Mesendoderm (in vitro differentiated cells): ENCODE data around the gene UFD1.
A peak's percentile ranks its signal among the peaks of the same experiment; 100 is the strongest.

Source experiments
- DNase-seq: peaks from one replicate; pipeline ENCODE4 v3.0.0; 2013
- H2AK5ac ChIP-seq: 2 replicates; pipeline ENCODE4 v1.6.1; 2013; ENCODE audit warnings: low read length, inconsistent platforms
- H2BK120ac ChIP-seq: 2 replicates; pipeline ENCODE4 v1.6.1; 2013; ENCODE audit warnings: low read depth, mild to moderate bottlenecking, low read length, moderate library complexity, mixed read lengths
- H2BK15ac ChIP-seq: replicated peaks from 2 replicates; pipeline ENCODE4 v1.6.1; 2013; ENCODE audit warnings: low read depth, mild to moderate bottlenecking, moderate library complexity
- H2BK5ac ChIP-seq: 2 replicates; pipeline ENCODE4 v1.6.1; 2013; ENCODE audit warnings: low read length, inconsistent platforms
- H3K18ac ChIP-seq: 2 replicates; pipeline ENCODE4 v1.6.1; 2013; ENCODE audit warnings: mild to moderate bottlenecking, low read length, mixed read lengths
- H3K23ac ChIP-seq: one replicate; pipeline ENCODE4 v1.6.1; 2013; ENCODE audit warnings: low read length
- H3K27ac ChIP-seq: 2 replicates; pipeline ENCODE4 v1.5.1; 2013; ENCODE audit warnings: low read depth, mild to moderate bottlenecking, inconsistent platforms, low read length, moderate library complexity
- H3K27me3 ChIP-seq: 2 replicates; pipeline ENCODE4 v1.6.1; 2013; ENCODE audit warnings: low read length, control low read depth, mild to moderate bottlenecking, inconsistent platforms; ENCODE audit not compliant: insufficient read depth, poor library complexity
- H3K36me3 ChIP-seq: 2 replicates; pipeline ENCODE4 v1.6.1; 2013; ENCODE audit warnings: low read length, inconsistent platforms; ENCODE audit not compliant: control insufficient read depth, insufficient read depth
- H3K4ac ChIP-seq: one replicate; pipeline ENCODE4 v1.6.1; 2013; ENCODE audit warnings: low read depth, mild to moderate bottlenecking, low read length, moderate library complexity
- H3K4me1 ChIP-seq: 2 replicates; pipeline ENCODE4 v1.6.1; 2013; ENCODE audit warnings: low read depth, low read length, inconsistent platforms; ENCODE audit not compliant: control insufficient read depth
- H3K4me2 ChIP-seq: 2 replicates; pipeline ENCODE4 v1.6.1; 2013; ENCODE audit warnings: low read length
- H3K4me3 ChIP-seq: 2 replicates; pipeline ENCODE4 v1.5.1; 2013; ENCODE audit warnings: mild to moderate bottlenecking, low read length
- H3K56ac ChIP-seq: one replicate; pipeline ENCODE4 v1.6.1; 2013; ENCODE audit warnings: low read length
- H3K79me1 ChIP-seq: 2 replicates; pipeline ENCODE4 v1.6.1; 2013; ENCODE audit warnings: low read length, inconsistent platforms
- H3K79me2 ChIP-seq: 2 replicates; pipeline ENCODE4 v1.6.1; 2013; ENCODE audit warnings: mild to moderate bottlenecking, low read length; ENCODE audit not compliant: control insufficient read depth, insufficient read depth
- H3K9ac ChIP-seq: 2 replicates; pipeline ENCODE4 v1.6.1; 2013; ENCODE audit warnings: low read length, inconsistent platforms
- H4K5ac ChIP-seq: one replicate; pipeline ENCODE4 v1.6.1; 2013; ENCODE audit warnings: low read length
- H4K8ac ChIP-seq: one replicate; pipeline ENCODE4 v1.6.1; 2013; ENCODE audit warnings: low read depth, mild to moderate bottlenecking, control low read depth, low read length, moderate library complexity
- WGBS: extraction: QIAGEN DNeasy Blood & Tissue Kit; methylation state at CpG from one replicate; pipeline ENCODE4 v1.1.7; 2013; ENCODE audit warnings: low lambda C conversion rate, missing lambda C conversion rate; ENCODE audit not compliant: insufficient coverage; ENCODE audit errors: extremely low coverage; 5-methylcytosine and 5-hydroxymethylcytosine counted together

UFD1 gene

DNA sequence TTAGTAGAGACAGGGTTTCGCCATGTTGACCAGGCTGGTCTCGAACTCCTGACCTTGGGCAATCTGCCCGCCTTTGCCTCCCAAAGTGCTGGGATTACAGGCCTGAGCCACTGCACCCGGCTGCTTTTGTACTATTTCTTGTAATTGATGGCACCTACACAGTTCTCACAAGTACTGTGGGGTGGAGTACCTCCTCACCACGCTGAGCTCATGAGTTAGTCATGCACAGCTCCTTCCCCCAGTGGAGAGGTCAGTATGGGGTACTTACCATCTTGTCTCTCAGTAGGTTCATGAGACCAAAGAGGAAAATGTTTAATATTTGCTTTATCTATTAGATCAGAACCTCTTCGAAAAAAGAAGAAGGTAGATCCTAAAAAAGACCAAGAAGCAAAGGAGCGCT lies 44.6 kb downstream of the UFD1 start:
- no peak overlapping the region for H2AK5ac ChIP-seq
- H3K23ac ChIP-seq: no peak overlapping the region
- H3K4me1 ChIP-seq: peaks cover 4% of the 10 kb centered on the region
- no peaks in the 10 kb centered on the region for H3K27me3 ChIP-seq
- no peak overlapping the region for H2BK120ac ChIP-seq
- H3K79me2 ChIP-seq: peaks cover 18% of the 10 kb centered on the region
- no peak overlapping the region for H3K27ac ChIP-seq
- no peak overlapping the region for H3K9ac ChIP-seq
- H3K4me3 ChIP-seq: no peak overlapping the region
- H3K36me3 ChIP-seq: peaks cover 2% of the 10 kb centered on the region
- DNase-seq: no peak
- H2BK5ac ChIP-seq: no peak overlapping the region
- no peak overlapping the region for H2BK15ac ChIP-seq
- no peak overlapping the region for H4K8ac ChIP-seq
- no peak overlapping the region for H3K4ac ChIP-seq
- H3K79me1 ChIP-seq: peaks cover 8% of the 10 kb centered on the region
- no CpG with 5 or more reads among the region's 7 CpGs for WGBS
- no peak overlapping the region for H3K56ac ChIP-seq
- no peak overlapping the region for H3K18ac ChIP-seq
- no peak overlapping the region for H4K5ac ChIP-seq
- no peak overlapping the region for H3K4me2 ChIP-seq

DNA sequence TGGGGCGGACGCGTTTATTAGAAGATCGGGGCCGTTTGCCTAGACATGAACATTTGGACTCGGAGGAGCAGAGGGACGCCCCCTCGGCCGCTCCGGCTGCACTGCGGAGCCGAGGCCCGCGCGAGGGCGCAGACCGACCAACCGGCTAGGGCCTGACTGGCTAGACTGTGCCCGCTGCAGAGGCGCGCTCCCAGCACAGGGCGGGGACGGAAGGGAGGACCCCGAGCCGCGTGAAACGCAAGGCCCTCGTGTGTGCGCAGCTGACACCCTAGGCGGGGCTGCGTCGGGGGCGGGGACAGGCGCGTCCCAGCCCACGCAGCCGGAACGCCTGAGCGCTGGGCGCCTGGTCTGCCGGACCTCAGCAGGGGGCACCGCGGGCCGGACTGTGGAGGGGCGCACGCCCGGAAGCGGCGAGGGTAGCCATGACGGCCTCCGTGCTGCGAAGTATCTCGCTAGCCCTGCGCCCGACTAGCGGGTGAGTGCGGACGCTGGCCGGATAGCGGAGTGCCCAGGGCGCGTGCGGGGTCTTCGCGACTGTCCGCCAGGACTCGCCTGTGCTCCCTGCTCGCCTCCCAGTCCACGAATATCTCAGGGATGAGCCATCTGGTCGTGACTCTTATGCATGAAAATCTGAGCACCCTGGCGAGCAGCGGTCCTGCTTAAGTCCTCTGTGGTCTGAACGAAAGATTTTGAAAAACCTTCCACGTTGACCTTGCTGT lies 46.7 kb downstream of the UFD1 start, which contains the start of gene MRPL40:
MRPL40 (plus strand) TSS at position 413 of the 719 bp plus-strand sequence; CDS start at position 423, 10 bp downstream.
- peaks cover 33% of the 10 kb centered on the region for H3K79me2 ChIP-seq
- H3K4me3 ChIP-seq: peak within 1 kb of the TSS; percentile 81
- no peak within 1 kb of the TSS for H4K8ac ChIP-seq
- H3K9ac ChIP-seq: peak within 1 kb of the TSS; percentile 98
- H2AK5ac ChIP-seq: no peak within 1 kb of the TSS
- peak within 1 kb of the TSS; percentile 80 for H3K23ac ChIP-seq
- H3K4me2 ChIP-seq: peak within 1 kb of the TSS; percentile 97
- H3K36me3 ChIP-seq: peaks cover 2% of the 10 kb centered on the region
- H2BK5ac ChIP-seq: peak within 1 kb of the TSS; percentile 85
- no peak within 1 kb of the TSS for H4K5ac ChIP-seq
- H3K27me3 ChIP-seq: no peaks in the 10 kb centered on the region
- peak within 1 kb of the TSS; percentile 82 for H3K4ac ChIP-seq
- peak within 1 kb of the TSS; percentile 98 for H3K56ac ChIP-seq
- peaks cover 4% of the 10 kb centered on the region for H3K4me1 ChIP-seq
- H3K18ac ChIP-seq: peak within 1 kb of the TSS; percentile 72
- no CpG with 5 or more reads among the region's 74 CpGs for WGBS
- no peak within 1 kb of the TSS for H2BK120ac ChIP-seq
- peaks cover 17% of the 10 kb centered on the region for H3K79me1 ChIP-seq
- DNase-seq: peak; percentile 90
- H3K27ac ChIP-seq: peak within 1 kb of the TSS; percentile 82
- no peak within 1 kb of the TSS for H2BK15ac ChIP-seq

DNA sequence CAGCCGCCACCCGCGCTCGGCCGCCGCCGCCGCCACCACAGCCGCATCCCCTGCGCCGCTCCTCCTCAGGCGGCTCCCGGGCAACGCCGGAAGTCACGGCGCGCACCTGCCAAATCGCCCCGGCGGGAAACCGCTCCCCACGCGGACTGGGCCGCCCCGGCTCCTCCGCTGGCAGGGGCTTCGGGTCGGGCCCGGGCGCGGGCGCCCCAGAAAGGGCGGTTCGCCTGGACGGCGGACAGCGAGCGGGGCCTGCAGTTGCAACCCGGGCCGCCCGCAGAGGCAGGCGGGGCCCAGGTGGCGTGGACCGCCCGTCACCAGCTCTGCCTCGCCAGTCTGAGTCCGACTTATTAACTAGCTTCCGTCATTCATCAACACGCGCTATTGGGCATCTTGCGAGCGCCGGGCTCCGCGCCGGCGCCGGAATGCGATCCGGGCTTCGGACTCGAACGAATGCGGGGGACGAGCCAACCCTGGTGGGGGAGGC lies 47.3 kb downstream of the UFD1 start, which contains the start of gene HIRA:
HIRA (minus strand) TSS at position 85 of the 484 bp plus-strand sequence. CDS start 257 bp downstream, outside the sequence.
- H3K4me1 ChIP-seq: peaks cover 4% of the 10 kb centered on the region
- no CpG with 5 or more reads among the region's 66 CpGs for WGBS
- H3K27ac ChIP-seq: peak within 1 kb of the TSS; percentile 82
- H2AK5ac ChIP-seq: no peak within 1 kb of the TSS
- peak within 1 kb of the TSS; percentile 72 for H3K18ac ChIP-seq
- peak; percentile 86 for DNase-seq
- H4K8ac ChIP-seq: no peak within 1 kb of the TSS
- H3K79me1 ChIP-seq: peaks cover 21% of the 10 kb centered on the region
- peak within 1 kb of the TSS; percentile 82 for H3K4ac ChIP-seq
- no peak within 1 kb of the TSS for H4K5ac ChIP-seq
- peak within 1 kb of the TSS; percentile 97 for H3K4me2 ChIP-seq
- H2BK5ac ChIP-seq: peak within 1 kb of the TSS; percentile 85
- peaks cover 39% of the 10 kb centered on the region for H3K79me2 ChIP-seq
- H3K23ac ChIP-seq: peak within 1 kb of the TSS; percentile 80
- peak within 1 kb of the TSS; percentile 98 for H3K56ac ChIP-seq
- H2BK15ac ChIP-seq: no peak within 1 kb of the TSS
- no peaks in the 10 kb centered on the region for H3K27me3 ChIP-seq
- H3K4me3 ChIP-seq: peak within 1 kb of the TSS; percentile 87
- peaks cover 2% of the 10 kb centered on the region for H3K36me3 ChIP-seq
- H2BK120ac ChIP-seq: no peak within 1 kb of the TSS
- H3K9ac ChIP-seq: peak within 1 kb of the TSS; percentile 98

DNA sequence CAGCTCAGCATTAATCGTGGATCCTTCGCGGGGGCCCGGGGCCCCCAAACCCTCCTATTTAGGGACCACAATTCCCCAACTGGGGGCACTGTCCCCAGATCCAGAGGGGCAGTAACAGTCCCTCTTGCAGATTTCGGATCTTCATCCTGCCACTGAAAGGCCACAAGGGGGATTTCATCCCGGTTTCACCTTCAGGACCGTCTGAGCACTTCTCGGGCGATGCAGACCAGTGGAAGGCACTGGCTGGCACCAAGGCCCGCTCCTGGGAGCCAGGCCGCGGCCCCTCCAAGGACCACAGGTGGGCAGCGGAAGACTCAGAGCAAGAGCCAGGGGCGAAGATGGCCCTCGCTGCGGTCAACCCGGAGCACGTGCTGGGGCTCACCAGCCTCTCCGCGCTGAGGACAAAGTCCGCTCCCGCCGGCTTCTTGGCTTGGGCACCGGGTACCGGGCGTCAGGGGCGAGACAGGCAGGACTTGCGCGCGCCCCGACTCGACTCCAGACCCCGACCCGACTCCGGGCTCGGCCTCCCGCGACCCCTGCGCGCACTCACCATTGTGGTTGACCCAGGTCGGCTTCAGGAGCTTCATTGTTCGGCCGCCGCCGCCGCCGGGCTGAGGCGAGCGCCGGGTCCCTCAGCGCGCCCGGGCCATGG lies 48.0 kb downstream of the UFD1 start:
- peak overlapping the region; percentile 88 for H3K9ac ChIP-seq
- H3K79me2 ChIP-seq: peaks cover 46% of the 10 kb centered on the region
- H2BK120ac ChIP-seq: no peak overlapping the region
- H4K8ac ChIP-seq: no peak overlapping the region
- peak overlapping the region; percentile 95 for H3K56ac ChIP-seq
- peak overlapping the region; percentile 93 for H3K4me2 ChIP-seq
- peaks cover 4% of the 10 kb centered on the region for H3K4me1 ChIP-seq
- DNase-seq: peak; percentile 82
- no peak overlapping the region for H2AK5ac ChIP-seq
- no peak overlapping the region for H3K23ac ChIP-seq
- no peaks in the 10 kb centered on the region for H3K27me3 ChIP-seq
- peak overlapping the region; percentile 82 for H3K27ac ChIP-seq
- H2BK5ac ChIP-seq: no peak overlapping the region
- WGBS: no CpG with 5 or more reads among the region's 53 CpGs
- peak overlapping the region; percentile 64 for H3K18ac ChIP-seq
- H3K79me1 ChIP-seq: peaks cover 25% of the 10 kb centered on the region
- peaks cover 2% of the 10 kb centered on the region for H3K36me3 ChIP-seq
- H4K5ac ChIP-seq: no peak overlapping the region
- H2BK15ac ChIP-seq: no peak overlapping the region
- peak overlapping the region; percentile 87 for H3K4me3 ChIP-seq
- peak overlapping the region; percentile 25 for H3K4ac ChIP-seq

DNA sequence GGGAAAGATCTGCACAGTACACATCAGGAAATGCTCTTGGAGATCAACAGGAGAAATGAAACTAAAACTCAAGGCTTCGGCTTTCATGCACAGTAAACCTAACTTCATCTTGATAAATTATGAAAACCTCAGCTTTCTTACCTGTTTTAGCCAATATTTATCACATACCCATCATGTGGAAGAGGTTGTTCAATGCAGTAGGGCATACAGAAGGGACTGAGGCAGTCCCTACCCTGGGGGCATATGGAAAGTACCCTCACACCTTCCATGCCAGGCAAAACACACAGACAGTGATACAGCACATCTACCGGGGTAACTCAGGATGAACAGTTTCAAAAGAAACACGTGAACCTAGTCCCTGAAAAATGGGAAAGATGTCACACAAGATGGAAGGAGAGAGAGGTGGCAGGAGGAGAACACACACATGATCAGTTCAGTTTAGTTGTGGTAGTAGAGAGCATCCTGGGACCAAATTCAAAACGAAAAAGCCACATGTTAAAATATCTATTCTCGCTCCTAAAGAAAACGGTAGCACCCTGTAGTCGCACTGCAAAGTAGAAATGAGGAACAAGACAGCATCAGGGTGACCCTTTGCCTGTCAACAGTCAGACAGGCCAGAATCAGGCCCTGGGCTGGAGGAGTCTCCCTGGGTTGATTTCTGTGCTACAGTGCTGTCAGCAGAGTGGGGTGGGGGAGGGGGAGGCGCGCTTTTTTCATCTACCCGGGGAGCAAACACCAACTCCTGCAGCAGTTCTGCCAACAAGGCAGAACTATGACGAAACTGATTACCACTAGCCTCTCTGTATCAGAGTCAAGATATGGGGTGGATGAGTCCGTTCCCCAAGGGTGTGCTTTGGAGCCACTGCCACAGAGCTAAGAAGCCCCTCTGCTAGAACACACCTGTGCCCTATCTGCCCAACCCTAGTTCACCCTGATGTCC lies 48.8 kb downstream of the UFD1 start:
- no peak overlapping the region for H2BK15ac ChIP-seq
- peaks cover 4% of the 10 kb centered on the region for H3K4me1 ChIP-seq
- WGBS: no CpG with 5 or more reads among the region's 12 CpGs
- H3K4me2 ChIP-seq: peak overlapping the region; percentile 93
- peak overlapping the region; percentile 88 for H3K9ac ChIP-seq
- H3K27me3 ChIP-seq: no peaks in the 10 kb centered on the region
- H3K79me2 ChIP-seq: peaks cover 52% of the 10 kb centered on the region
- peaks cover 27% of the 10 kb centered on the region for H3K79me1 ChIP-seq
- peak overlapping the region; percentile 82 for H3K27ac ChIP-seq
- H3K56ac ChIP-seq: peak overlapping the region; percentile 95
- no peak overlapping the region for H2BK5ac ChIP-seq
- H3K23ac ChIP-seq: no peak overlapping the region
- peak; percentile 50 for DNase-seq
- no peak overlapping the region for H2AK5ac ChIP-seq
- H3K18ac ChIP-seq: no peak overlapping the region
- no peak overlapping the region for H2BK120ac ChIP-seq
- H4K5ac ChIP-seq: no peak overlapping the region
- H3K4ac ChIP-seq: no peak overlapping the region
- H3K4me3 ChIP-seq: peak overlapping the region; percentile 87
- H4K8ac ChIP-seq: no peak overlapping the region
- H3K36me3 ChIP-seq: no peaks in the 10 kb centered on the region
